Choroid plexus epithelial cell (primary cell): ENCODE results near the gene CRYBA2.

Experiments
- DNase-seq: peaks from one replicate; pipeline ENCODE4 v3.0.0-alpha.2; 2010; ENCODE audit warnings: low read depth
- H3K4me3 ChIP-seq: 2 replicates; pipeline ENCODE4 v1.5.1; 2011; ENCODE audit warnings: low read depth, mild to moderate bottlenecking, control low read depth, low read length, moderate library complexity
- TF ChIP-seq, protein P1 (sequence below): conservative IDR thresholded peaks from 2 replicates; pipeline ENCODE4 v1.5.1; 2011; ENCODE audit warnings: low read depth, mild to moderate bottlenecking, control low read depth, inconsistent platforms, low read length, moderate library complexity

CRYBA2 gene

DNA sequence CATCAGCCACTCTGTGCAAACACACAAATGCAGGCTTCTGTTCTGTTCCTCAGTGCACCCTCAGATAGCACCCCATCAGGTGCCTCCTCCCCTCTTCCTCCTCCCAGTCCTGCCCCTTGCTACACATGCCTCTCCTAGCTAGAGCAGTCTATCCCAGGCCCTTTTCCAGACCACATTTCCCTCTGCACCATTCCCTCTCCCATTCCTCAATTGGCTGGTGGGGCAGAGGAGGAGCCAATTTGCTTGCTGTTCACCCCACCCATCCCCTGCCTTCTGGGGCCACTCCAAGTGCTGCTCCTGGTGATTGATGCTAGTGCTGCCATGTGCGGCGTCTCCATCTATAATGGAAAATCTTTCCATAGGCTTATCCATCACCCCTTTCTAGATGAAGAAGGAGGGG lies 42.7 kb upstream of the CRYBA2 start:
- DNase-seq = no peak
- TF ChIP-seq, protein P1, sequence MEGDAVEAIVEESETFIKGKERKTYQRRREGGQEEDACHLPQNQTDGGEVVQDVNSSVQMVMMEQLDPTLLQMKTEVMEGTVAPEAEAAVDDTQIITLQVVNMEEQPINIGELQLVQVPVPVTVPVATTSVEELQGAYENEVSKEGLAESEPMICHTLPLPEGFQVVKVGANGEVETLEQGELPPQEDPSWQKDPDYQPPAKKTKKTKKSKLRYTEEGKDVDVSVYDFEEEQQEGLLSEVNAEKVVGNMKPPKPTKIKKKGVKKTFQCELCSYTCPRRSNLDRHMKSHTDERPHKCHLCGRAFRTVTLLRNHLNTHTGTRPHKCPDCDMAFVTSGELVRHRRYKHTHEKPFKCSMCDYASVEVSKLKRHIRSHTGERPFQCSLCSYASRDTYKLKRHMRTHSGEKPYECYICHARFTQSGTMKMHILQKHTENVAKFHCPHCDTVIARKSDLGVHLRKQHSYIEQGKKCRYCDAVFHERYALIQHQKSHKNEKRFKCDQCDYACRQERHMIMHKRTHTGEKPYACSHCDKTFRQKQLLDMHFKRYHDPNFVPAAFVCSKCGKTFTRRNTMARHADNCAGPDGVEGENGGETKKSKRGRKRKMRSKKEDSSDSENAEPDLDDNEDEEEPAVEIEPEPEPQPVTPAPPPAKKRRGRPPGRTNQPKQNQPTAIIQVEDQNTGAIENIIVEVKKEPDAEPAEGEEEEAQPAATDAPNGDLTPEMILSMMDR = no peak
- H3K4me3 ChIP-seq = no peak overlapping the region

DNA sequence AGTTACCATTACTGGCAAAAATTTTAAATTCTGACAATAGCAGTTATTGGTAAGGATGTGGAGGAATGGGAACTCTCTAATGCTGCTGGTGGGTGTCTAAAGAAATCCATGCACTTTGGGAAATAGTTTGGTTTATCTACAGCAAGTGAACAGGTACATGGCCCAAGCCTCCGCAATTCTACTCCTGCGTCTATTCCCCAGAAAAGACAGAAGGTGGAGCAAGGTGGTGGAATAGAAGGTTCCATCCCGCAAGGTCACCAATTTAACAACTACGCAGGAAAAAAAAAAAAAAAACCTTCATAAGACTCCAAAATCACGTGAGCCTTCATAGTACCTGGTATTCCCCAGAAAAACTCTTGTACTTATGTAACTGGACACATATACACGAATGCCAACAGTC lies 41.6 kb upstream of the CRYBA2 start:
- TF ChIP-seq, protein P1 = no peak
- H3K4me3 ChIP-seq = no peak overlapping the region
- no peak for DNase-seq

- H3K4me3 ChIP-seq = no peak overlapping the region
- TF ChIP-seq, protein P1 = no peak
- no peak for DNase-seq
These were observed 39.0 kb upstream of the CRYBA2 start for GRCh38 chr2:219032051-219032745.

- no peak overlapping the region for H3K4me3 ChIP-seq
- no peak for DNase-seq
- TF ChIP-seq, protein P1 = no peak
These were observed 38.0 kb upstream of the CRYBA2 start for GRCh38 chr2:219031005-219031738.

GRCh38 chr2:219030177-219030940 lies 37.1 kb upstream of the CRYBA2 start:
- TF ChIP-seq, protein P1 = no peak
- no peak for DNase-seq
- no peak overlapping the region for H3K4me3 ChIP-seq

GRCh38 chr2:219029829-219030165 lies 36.6 kb upstream of the CRYBA2 start:
- H3K4me3 ChIP-seq = no peak overlapping the region
- TF ChIP-seq, protein P1 = peak; percentile 89
- peak; percentile 84 for DNase-seq
